Naive thymus-derived CD4-positive, alpha-beta T cell (primary cell): ENCODE results near the gene TCEAL9. TPM values are rescaled to one million over a fixed set of nuclear protein-coding genes. Genes with fewer than 3 reads are reported as not detected.
A peak's percentile ranks its signal among the peaks of the same experiment; 100 is the strongest.
"Not testable (repeated sequence)": the region's sequence is repeated elsewhere in the genome, so short reads cannot be mapped to it uniquely, and the experiment has no call there.

Source experiments
- ATAC-seq: fragments of 150-1000 bp; cut with Tn5 transposase; 2 replicates; pipeline ENCODE4 v1.10.0; 2021; ENCODE audit warnings: mild to moderate bottlenecking, moderate library complexity
- CTCF ChIA-PET: fragments of 350-600 bp; sonication (Branson Sonifier 250); formaldehyde crosslinking; loops from one replicate; lab custom pipeline; 2021; ENCODE audit warnings: antibody characterized with exemption; lab: Charles Lee
- POLR2A ChIA-PET: fragments of 350-600 bp; sonication (Branson Sonifier 250); formaldehyde crosslinking; loops from one replicate; lab custom pipeline; 2021; ENCODE audit warnings: antibody characterized with exemption, inconsistent platforms; lab: Charles Lee
- DNase-seq, 9 donors: peaks; one replicate each; pipeline versions ENCODE4 v3.0.0 to v3.0.0-alpha.2; 2020 to 2022; ENCODE audit warnings: mixed read lengths in 1 of 9
- H3K27ac ChIP-seq: one replicate; pipeline ENCODE4 v1.7.0; 2013; ENCODE audit warnings: mild to moderate bottlenecking, low read depth, low read length, moderate library complexity
- H3K27me3 ChIP-seq, 2 donors: one replicate each; pipeline ENCODE4 v1.7.0; 2013; ENCODE audit warnings: low read length in 2 of 2, mild to moderate bottlenecking in 2 of 2, moderate library complexity in 2 of 2; ENCODE audit not compliant: control insufficient read depth in 2 of 2, insufficient read depth in 2 of 2
- H3K36me3 ChIP-seq, 3 experiments: 1 replicate in 2 of 3; 2 replicates in 1 of 3; pipeline ENCODE4 v1.7.0; 2013; ENCODE audit warnings: low read length in 3 of 3, mild to moderate bottlenecking in 3 of 3, moderate library complexity in 1 of 3; ENCODE audit not compliant: insufficient read depth in 3 of 3, control insufficient read depth in 2 of 3
- H3K4me1 ChIP-seq, 2 donors: one replicate each; pipeline ENCODE4 v1.7.0; 2013; ENCODE audit warnings: low read length in 2 of 2, mild to moderate bottlenecking in 2 of 2, moderate library complexity in 1 of 2; ENCODE audit not compliant: control insufficient read depth in 2 of 2, insufficient read depth in 2 of 2
- H3K4me3 ChIP-seq: 2 replicates; pipeline ENCODE4 v1.7.0; 2013; ENCODE audit warnings: mild to moderate bottlenecking, low read length
- H3K9me3 ChIP-seq, 3 experiments: 1 replicate in 2 of 3; 2 replicates in 1 of 3; pipeline ENCODE4 v1.7.0; 2013; ENCODE audit warnings: low read length in 3 of 3; ENCODE audit not compliant: control insufficient read depth in 2 of 3
- H3K27ac Mint-ChIP-seq, 9 donors: one replicate each; pipeline ENCODE4 v1.8.0; 2020 to 2022; ENCODE audit warnings: mixed read lengths in 9 of 9, mild to moderate bottlenecking in 8 of 9, moderate library complexity in 5 of 9, inconsistent platforms in 2 of 9
- H3K27me3 Mint-ChIP-seq, 5 donors: one replicate each; pipeline ENCODE4 v1.8.0; 2021 to 2022; ENCODE audit warnings: mixed read lengths in 5 of 5, mild to moderate bottlenecking in 1 of 5
- H3K36me3 Mint-ChIP-seq, 5 donors: one replicate each; pipeline ENCODE4 v1.8.0; 2020 to 2022; ENCODE audit warnings: mixed read lengths in 5 of 5, mild to moderate bottlenecking in 3 of 5, inconsistent platforms in 1 of 5
- H3K4me1 Mint-ChIP-seq, 7 donors: one replicate each; pipeline ENCODE4 v1.8.0; 2020 to 2022; ENCODE audit warnings: mixed read lengths in 7 of 7, mild to moderate bottlenecking in 3 of 7, inconsistent platforms in 1 of 7
- H3K4me3 Mint-ChIP-seq, 10 donors: one replicate each; pipeline ENCODE4 v1.8.0; 2020 to 2022; ENCODE audit warnings: mild to moderate bottlenecking in 10 of 10, mixed read lengths in 10 of 10, moderate library complexity in 6 of 10, inconsistent platforms in 2 of 10
- H3K9me3 Mint-ChIP-seq, 11 donors: one replicate each; pipeline ENCODE4 v1.8.0; 2020 to 2022; ENCODE audit warnings: mixed read lengths in 11 of 11, mild to moderate bottlenecking in 4 of 11, inconsistent platforms in 1 of 11, moderate library complexity in 1 of 11
- intact Hi-C, 2 donors: fragments of 100-400 bp; cut with micrococcal nuclease; formaldehyde crosslinking; loops; one replicate each; pipeline ENCODE4 v1.15.1; 2023
- polyA plus RNA-seq, 2 donors: library from polyadenylated mRNA; unstranded; fragments of 300-500 nt; fragmentation: Illumina TruSeq; gene quantifications; one replicate each; pipeline ENCODE4 v1.2.3, GENCODE V29; 2021
- total RNA-seq, 6 experiments: library from RNA in 5 of 6; stranded (reverse) in 5 of 6; gene quantifications; 1 replicate in 5 of 6; 2 replicates in 1 of 6; pipeline ENCODE4 v1.2.3 and lab custom pipeline; 2021 to 2026

Gene TCEAL9
- total and polyA plus RNA-seq, 7 experiments from 2014 or later = 0.51 to 5.8 (median 1.1) TPM

GRCh38 chrX:103357871-103358270 lies 1.6 kb downstream of the TCEAL9 start:
- intact Hi-C loops = loop anchor here in 1 of 2 donors (2.0 kb wide), 2 partner anchors 15 to 19 kb away; partner anchors contain the start of gene BEX3
- Histone ChIP-seq H3K4me1 (no peaks in the 10 kb centered on the region), H3K4me3 (no peak overlapping the region), H3K9me3 (no peaks in the 10 kb centered on the region), H3K36me3 (no peaks in the 10 kb centered on the region), H3K27ac (no peak overlapping the region), H3K27me3 (no peaks in the 10 kb centered on the region)
- Mint-ChIP-seq H3K36me3 (no peaks in the 10 kb centered on the region), H3K27ac (peak overlapping the region in 3 of 9 donors; percentile 7 to 81 (median 57)), H3K4me1 (peaks cover 0 to 20% (median 11%) of the 10 kb centered on the region in 7 donors), H3K27me3 (peaks cover 0 to 8% (median 0%) of the 10 kb centered on the region in 5 donors), H3K4me3 (peak overlapping the region in 2 of 10 donors; percentile 17 to 32), H3K9me3 (peaks cover 0 to 3% (median 0%) of the 10 kb centered on the region in 11 donors)
- ATAC-seq (no peak), DNase-seq (no peak)
- CTCF ChIA-PET = no interaction called here
- POLR2A ChIA-PET = interaction anchor here (1.2 kb wide), 1 partner anchor 11 kb away, joined by 4 read pairs; no protein-coding TSS in a partner anchor

- intact Hi-C loops, H3K4me3 Mint-ChIP-seq, H3K36me3 Mint-ChIP-seq, H3K4me3 ChIP-seq, H3K36me3 ChIP-seq, H3K9me3 ChIP-seq, H3K9me3 Mint-ChIP-seq, H3K27me3 ChIP-seq, POLR2A ChIA-PET, DNase-seq, H3K4me1 ChIP-seq, H3K27me3 Mint-ChIP-seq, H3K27ac ChIP-seq, ATAC-seq, H3K27ac Mint-ChIP-seq, CTCF ChIA-PET: not testable (repeated sequence)
- H3K4me1 Mint-ChIP-seq = peaks cover 0 to 20% (median 11%) of the 10 kb centered on the region in 7 donors
These were observed 3.3 kb downstream of the TCEAL9 start for GRCh38 chrX:103359605-103360004.

- no peaks in the 10 kb centered on the region for H3K27me3 ChIP-seq
- H3K9me3 Mint-ChIP-seq = peaks cover 0 to 3% (median 0%) of the 10 kb centered on the region in 11 donors
- no peak for ATAC-seq
- peaks cover 0 to 20% (median 11%) of the 10 kb centered on the region in 7 donors for H3K4me1 Mint-ChIP-seq
- H3K4me1 ChIP-seq = no peaks in the 10 kb centered on the region
- peak overlapping the region in 1 of 10 donors; percentile 25 for H3K4me3 Mint-ChIP-seq
- no peak for DNase-seq
- H3K27me3 Mint-ChIP-seq = peaks cover 0 to 8% (median 0%) of the 10 kb centered on the region in 5 donors
- no peaks in the 10 kb centered on the region for H3K36me3 ChIP-seq
- H3K27ac ChIP-seq = no peak overlapping the region
- no peaks in the 10 kb centered on the region for H3K36me3 Mint-ChIP-seq
- peak overlapping the region in 1 of 9 donors; percentile 56 for H3K27ac Mint-ChIP-seq
- ChIA-PET CTCF (no interaction called here), POLR2A (no interaction called here)
- H3K4me3 ChIP-seq = no peak overlapping the region
- intact Hi-C loops = no loop called here
- no peaks in the 10 kb centered on the region for H3K9me3 ChIP-seq
These were observed 3.8 kb downstream of the TCEAL9 start for GRCh38 chrX:103360092-103360491.

- POLR2A ChIA-PET = no interaction called here
- intact Hi-C loops = no loop called here
- peaks cover 0 to 6% (median 0%) of the 10 kb centered on the region in 5 donors for H3K27me3 Mint-ChIP-seq
These were observed 4.6 kb downstream of the TCEAL9 start for GRCh38 chrX:103360916-103361315.

GRCh38 chrX:103361798-103362197 lies 5.5 kb downstream of the TCEAL9 start:
- Mint-ChIP-seq H3K9me3 (peaks cover 0 to under 1% (median 0%) of the 10 kb centered on the region in 11 donors), H3K4me3 (no peak overlapping the region), H3K36me3 (no peaks in the 10 kb centered on the region), H3K4me1 (peaks cover 0 to 9% (median 5%) of the 10 kb centered on the region in 7 donors), H3K27me3 (peaks cover 0 to 3% (median 0%) of the 10 kb centered on the region in 5 donors), H3K27ac (no peak overlapping the region)
- Histone ChIP-seq H3K9me3 (no peaks in the 10 kb centered on the region), H3K27me3 (no peaks in the 10 kb centered on the region), H3K4me1 (no peaks in the 10 kb centered on the region), H3K36me3 (no peaks in the 10 kb centered on the region), H3K4me3 (no peak overlapping the region), H3K27ac (no peak overlapping the region)
- intact Hi-C loops = no loop called here
- DNase-seq (no peak), ATAC-seq (no peak)
- CTCF ChIA-PET = no interaction called here
- POLR2A ChIA-PET = no interaction called here

More at GRCh38 chrX:103360916-103361315, 4.6 kb downstream of the TCEAL9 start:
- H3K4me3 Mint-ChIP-seq = no peak overlapping the region
- no peak for DNase-seq
- H3K27me3 ChIP-seq = no peaks in the 10 kb centered on the region
- peaks cover 0 to 17% (median 8%) of the 10 kb centered on the region in 7 donors for H3K4me1 Mint-ChIP-seq
- no peaks in the 10 kb centered on the region for H3K36me3 Mint-ChIP-seq
- no peaks in the 10 kb centered on the region for H3K9me3 Mint-ChIP-seq
- H3K27ac Mint-ChIP-seq = no peak overlapping the region
- no peak for ATAC-seq
- H3K4me1 ChIP-seq = no peaks in the 10 kb centered on the region
- H3K27ac ChIP-seq = no peak overlapping the region
- no peak overlapping the region for H3K4me3 ChIP-seq
- no peaks in the 10 kb centered on the region for H3K36me3 ChIP-seq
- no peaks in the 10 kb centered on the region for H3K9me3 ChIP-seq
- CTCF ChIA-PET = no interaction called here

- H3K27me3 ChIP-seq = no peaks in the 10 kb centered on the region
- peaks cover 0 to 3% (median 1%) of the 10 kb centered on the region in 7 donors for H3K4me1 Mint-ChIP-seq
- CTCF ChIA-PET = no interaction called here
- DNase-seq (no peak), ATAC-seq (no peak)
- H3K36me3 Mint-ChIP-seq = no peaks in the 10 kb centered on the region
- POLR2A ChIA-PET = no interaction called here
- H3K9me3 ChIP-seq = no peaks in the 10 kb centered on the region
- H3K4me3 Mint-ChIP-seq = no peak overlapping the region
- H3K9me3 Mint-ChIP-seq = peaks cover 0 to 4% (median 0%) of the 10 kb centered on the region in 11 donors
- H3K4me3 ChIP-seq = no peak overlapping the region
- intact Hi-C loops = no loop called here
- H3K36me3 ChIP-seq = no peaks in the 10 kb centered on the region
- H3K4me1 ChIP-seq = no peaks in the 10 kb centered on the region
- no peak overlapping the region for H3K27ac Mint-ChIP-seq
- H3K27me3 Mint-ChIP-seq = peaks cover 0 to 3% (median 0%) of the 10 kb centered on the region in 5 donors
- no peak overlapping the region for H3K27ac ChIP-seq
These were observed 6.2 kb downstream of the TCEAL9 start for GRCh38 chrX:103362474-103362873.

GRCh38 chrX:103363046-103363445 lies 6.7 kb downstream of the TCEAL9 start:
- Histone ChIP-seq H3K27me3 (no peaks in the 10 kb centered on the region), H3K27ac (no peak overlapping the region), H3K4me3 (no peak overlapping the region), H3K4me1 (no peaks in the 10 kb centered on the region), H3K36me3 (no peaks in the 10 kb centered on the region), H3K9me3 (no peaks in the 10 kb centered on the region)
- POLR2A ChIA-PET = no interaction called here
- intact Hi-C loops = no loop called here
- Mint-ChIP-seq H3K4me3 (no peak overlapping the region), H3K4me1 (peaks cover 0 to 1% (median 0%) of the 10 kb centered on the region in 7 donors), H3K9me3 (peaks cover 0 to 4% (median 0%) of the 10 kb centered on the region in 11 donors), H3K27me3 (peaks cover 0 to 3% (median 0%) of the 10 kb centered on the region in 5 donors), H3K36me3 (no peaks in the 10 kb centered on the region), H3K27ac (no peak overlapping the region)
- no peak for ATAC-seq
- CTCF ChIA-PET = no interaction called here
- no peak for DNase-seq
